Measurements from ENCODE around the gene SPATA19.

DNA sequence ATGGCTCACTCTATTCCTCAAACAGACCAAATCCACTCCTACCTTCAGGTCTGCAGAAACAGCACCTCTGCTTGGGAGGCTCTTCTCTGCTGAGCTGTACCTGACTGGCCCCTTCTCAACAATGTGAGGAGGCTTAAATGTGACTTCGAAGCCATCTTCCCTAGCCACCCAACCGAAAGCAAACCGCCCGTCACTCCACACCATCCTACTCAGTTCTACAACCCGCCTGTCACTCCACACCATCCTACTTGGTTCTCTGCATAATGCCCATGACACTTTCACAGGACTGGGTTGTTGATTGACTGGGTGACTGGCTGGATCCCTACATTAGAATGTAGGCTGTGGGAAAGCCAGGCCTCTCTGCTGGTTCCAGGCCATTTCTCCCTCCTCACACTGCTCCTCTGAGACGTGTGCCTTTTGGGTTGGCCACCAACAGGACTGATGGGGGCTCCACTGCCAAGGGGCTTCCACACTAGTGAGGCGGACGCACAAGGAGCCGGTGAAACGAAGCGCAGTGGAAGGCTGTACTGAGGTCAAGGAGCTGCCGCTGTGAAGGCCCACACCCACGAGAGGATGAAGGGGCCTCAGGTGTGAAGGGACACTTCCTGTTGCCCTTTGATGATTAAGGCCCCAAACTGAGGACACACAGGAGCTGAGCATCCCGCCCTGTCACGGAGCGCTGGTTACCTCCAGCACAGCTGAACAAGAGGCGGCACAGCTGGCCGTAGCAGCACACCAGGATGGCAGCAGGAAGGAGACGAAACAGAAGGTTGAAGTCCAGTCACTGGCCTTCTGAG lies 47.5 kb upstream of the SPATA19 start:
- TF ChIP-seq EZH2 (IDR thresholded peaks at IDR 0.05): no peak
- TF ChIP-seq POLR2AphosphoS5 (IDR thresholded peaks at IDR 0.05; ENCODE audit: borderline replicate concordance, low read depth, low read length): no peak

Data from SK-N-MC (cell line).